ENCODE data around the gene SCN1A. TPM values are rescaled to one million over a fixed set of nuclear protein-coding genes. Genes with fewer than 3 reads are reported as not detected.

SCN1A gene
- total RNA-seq, 1 experiment from 2014 or later: not detected

GRCh38 chr2:166067229-166067628, 60.6 kb downstream of the SCN1A start:
- DNase-seq (ENCODE audit: low read depth, low spot score): no peak
- H3K27me3 ChIP-seq (ENCODE audit: control insufficient read depth, insufficient read depth, low read length): no peaks in the 10 kb centered on the region

GRCh38 chr2:166060191-166060590, 67.6 kb downstream of the SCN1A start:
- ChIA-PET POLR2A (no interaction called here), CTCF (no interaction called here)
- intact Hi-C loops (cut with micrococcal nuclease; ENCODE audit: unreplicated experiment): no loop called here
- Histone ChIP-seq H3K27me3 (ENCODE audit: control insufficient read depth, insufficient read depth, low read length) (no peaks in the 10 kb centered on the region), H3K4me3 (ENCODE audit: low read depth in 2 of 2, low read length in 2 of 2) (no peak overlapping the region), H3K9me3 (ENCODE audit: control insufficient read depth, insufficient read depth, low read depth, low read length) (no peaks in the 10 kb centered on the region), H3K4me1 (ENCODE audit: control insufficient read depth, insufficient read depth, low read length) (no peaks in the 10 kb centered on the region), H3K27ac (ENCODE audit: low read length) (no peak overlapping the region), H3K36me3 (ENCODE audit: control insufficient read depth, insufficient read depth, low read length) (no peaks in the 10 kb centered on the region)
- in situ Hi-C loops (cut with HindIII; ENCODE audit: low pct_unique_long_range_greater_than_20kb, low sequenced_read_pairs): no loop called here
- BruUV-seq (replicated peaks): no TSS peak
- DNase-seq (ENCODE audit: low read depth, low spot score) (no peak), ATAC-seq (no peak)
- TF ChIP-seq, protein P1, sequence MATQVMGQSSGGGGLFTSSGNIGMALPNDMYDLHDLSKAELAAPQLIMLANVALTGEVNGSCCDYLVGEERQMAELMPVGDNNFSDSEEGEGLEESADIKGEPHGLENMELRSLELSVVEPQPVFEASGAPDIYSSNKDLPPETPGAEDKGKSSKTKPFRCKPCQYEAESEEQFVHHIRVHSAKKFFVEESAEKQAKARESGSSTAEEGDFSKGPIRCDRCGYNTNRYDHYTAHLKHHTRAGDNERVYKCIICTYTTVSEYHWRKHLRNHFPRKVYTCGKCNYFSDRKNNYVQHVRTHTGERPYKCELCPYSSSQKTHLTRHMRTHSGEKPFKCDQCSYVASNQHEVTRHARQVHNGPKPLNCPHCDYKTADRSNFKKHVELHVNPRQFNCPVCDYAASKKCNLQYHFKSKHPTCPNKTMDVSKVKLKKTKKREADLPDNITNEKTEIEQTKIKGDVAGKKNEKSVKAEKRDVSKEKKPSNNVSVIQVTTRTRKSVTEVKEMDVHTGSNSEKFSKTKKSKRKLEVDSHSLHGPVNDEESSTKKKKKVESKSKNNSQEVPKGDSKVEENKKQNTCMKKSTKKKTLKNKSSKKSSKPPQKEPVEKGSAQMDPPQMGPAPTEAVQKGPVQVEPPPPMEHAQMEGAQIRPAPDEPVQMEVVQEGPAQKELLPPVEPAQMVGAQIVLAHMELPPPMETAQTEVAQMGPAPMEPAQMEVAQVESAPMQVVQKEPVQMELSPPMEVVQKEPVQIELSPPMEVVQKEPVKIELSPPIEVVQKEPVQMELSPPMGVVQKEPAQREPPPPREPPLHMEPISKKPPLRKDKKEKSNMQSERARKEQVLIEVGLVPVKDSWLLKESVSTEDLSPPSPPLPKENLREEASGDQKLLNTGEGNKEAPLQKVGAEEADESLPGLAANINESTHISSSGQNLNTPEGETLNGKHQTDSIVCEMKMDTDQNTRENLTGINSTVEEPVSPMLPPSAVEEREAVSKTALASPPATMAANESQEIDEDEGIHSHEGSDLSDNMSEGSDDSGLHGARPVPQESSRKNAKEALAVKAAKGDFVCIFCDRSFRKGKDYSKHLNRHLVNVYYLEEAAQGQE (IDR thresholded peaks at IDR 0.05; ENCODE audit: insufficient read depth in 1 of 2, low read depth in 2 of 2, low read length in 1 of 2): no peak
- TF ChIP-seq TCF7L2 (IDR thresholded peaks at IDR 0.05; ENCODE audit: low read depth, low read length) (no peak), POLR2AphosphoS5 (IDR thresholded peaks at IDR 0.05; ENCODE audit: low read depth, low read length) (no peak), SIN3A (IDR thresholded peaks at IDR 0.05; ENCODE audit: borderline replicate concordance, insufficient read depth, low read depth, low read length) (no peak)
- TF ChIP-seq, protein P2, sequence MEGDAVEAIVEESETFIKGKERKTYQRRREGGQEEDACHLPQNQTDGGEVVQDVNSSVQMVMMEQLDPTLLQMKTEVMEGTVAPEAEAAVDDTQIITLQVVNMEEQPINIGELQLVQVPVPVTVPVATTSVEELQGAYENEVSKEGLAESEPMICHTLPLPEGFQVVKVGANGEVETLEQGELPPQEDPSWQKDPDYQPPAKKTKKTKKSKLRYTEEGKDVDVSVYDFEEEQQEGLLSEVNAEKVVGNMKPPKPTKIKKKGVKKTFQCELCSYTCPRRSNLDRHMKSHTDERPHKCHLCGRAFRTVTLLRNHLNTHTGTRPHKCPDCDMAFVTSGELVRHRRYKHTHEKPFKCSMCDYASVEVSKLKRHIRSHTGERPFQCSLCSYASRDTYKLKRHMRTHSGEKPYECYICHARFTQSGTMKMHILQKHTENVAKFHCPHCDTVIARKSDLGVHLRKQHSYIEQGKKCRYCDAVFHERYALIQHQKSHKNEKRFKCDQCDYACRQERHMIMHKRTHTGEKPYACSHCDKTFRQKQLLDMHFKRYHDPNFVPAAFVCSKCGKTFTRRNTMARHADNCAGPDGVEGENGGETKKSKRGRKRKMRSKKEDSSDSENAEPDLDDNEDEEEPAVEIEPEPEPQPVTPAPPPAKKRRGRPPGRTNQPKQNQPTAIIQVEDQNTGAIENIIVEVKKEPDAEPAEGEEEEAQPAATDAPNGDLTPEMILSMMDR (IDR thresholded peaks at IDR 0.05): no peak

More at GRCh38 chr2:166067229-166067628, 60.6 kb downstream of the SCN1A start:
- POLR2A ChIA-PET: no interaction called here
- no TSS peak for BruUV-seq (replicated peaks)
- no peak for ATAC-seq
- Histone ChIP-seq H3K36me3 (ENCODE audit: control insufficient read depth, insufficient read depth, low read length) (no peaks in the 10 kb centered on the region), H3K27ac (ENCODE audit: low read length) (no peak overlapping the region), H3K4me3 (ENCODE audit: low read depth in 2 of 2, low read length in 2 of 2) (no peak overlapping the region), H3K9me3 (ENCODE audit: control insufficient read depth, insufficient read depth, low read depth, low read length) (no peaks in the 10 kb centered on the region), H3K4me1 (ENCODE audit: control insufficient read depth, insufficient read depth, low read length) (no peaks in the 10 kb centered on the region)
- intact Hi-C loops (cut with micrococcal nuclease; ENCODE audit: unreplicated experiment): no loop called here
- in situ Hi-C loops (cut with HindIII; ENCODE audit: low pct_unique_long_range_greater_than_20kb, low sequenced_read_pairs): no loop called here
- CTCF ChIA-PET: no interaction called here
- no peak for TF ChIP-seq SIN3A (IDR thresholded peaks at IDR 0.05; ENCODE audit: borderline replicate concordance, insufficient read depth, low read depth, low read length)
- TF ChIP-seq TCF7L2 (IDR thresholded peaks at IDR 0.05; ENCODE audit: low read depth, low read length): no peak
- TF ChIP-seq, protein P1 (IDR thresholded peaks at IDR 0.05; ENCODE audit: insufficient read depth in 1 of 2, low read depth in 2 of 2, low read length in 1 of 2): no peak
- TF ChIP-seq, protein P2 (IDR thresholded peaks at IDR 0.05): no peak
- TF ChIP-seq POLR2AphosphoS5 (IDR thresholded peaks at IDR 0.05; ENCODE audit: low read depth, low read length): no peak
